A549 (cell line): ENCODE results near the gene HMGXB3. TPM values are rescaled to one million over a fixed set of nuclear protein-coding genes. Genes with fewer than 3 reads are reported as not detected.

Experiments
- ATAC-seq, 2 experiments: fragments of 200-7000 bp in 1 of 2; fragments of >200 bp in 1 of 2; cut with Nextera tagmentation in 1 of 2; cut with Tn5 transposase in 1 of 2; 3 replicates each; pipeline versions ENCODE4 v1.8.0 to v1.9.1; 2018 to 2020; ENCODE audit warnings: mild to moderate bottlenecking in 1 of 2, moderate library complexity in 1 of 2
- CTCF ChIA-PET: fragments of 300-600 bp; sonication (Branson Sonifier 250); formaldehyde crosslinking; extraction: SDS; loops from one replicate; lab custom pipeline; 2021; ENCODE audit warnings: antibody characterized with exemption, inconsistent platforms; lab: Yijun Ruan, JAX
- POLR2A ChIA-PET: fragments of 350-600 bp; formaldehyde crosslinking; extraction: SDS; loops from one replicate; lab custom pipeline; 2021; ENCODE audit warnings: antibody characterized with exemption, inconsistent platforms; lab: Yijun Ruan, JAX
- DNase-seq, 2 experiments: peaks; one replicate each; pipeline versions ENCODE4 v3.0.0 to v3.0.0-alpha.2; 2011 to 2016; ENCODE audit warnings: low read depth in 1 of 2, low spot score in 1 of 2
- FAIRE-seq: peaks from 2 replicates; lab custom pipeline; 2011; peaks lifted over from hg19 to GRCh38; lab: Jason Lieb, UNC
- H3K27ac ChIP-seq, 2 experiments: fragments of >200 bp; sonication (Bioruptor Twin); formaldehyde crosslinking; 3 replicates each; pipeline ENCODE4 v1.5.1; 2016 to 2017
- H3K4me1 ChIP-seq: fragments of >200 bp; sonication (Bioruptor Twin); formaldehyde crosslinking; 3 replicates; pipeline ENCODE4 v1.6.1; 2016
- H3K4me2 ChIP-seq: fragments of >200 bp; sonication (Bioruptor Twin); formaldehyde crosslinking; 3 replicates; pipeline ENCODE4 v1.6.1; 2016
- H3K4me3 ChIP-seq: fragments of >200 bp; sonication (Bioruptor Twin); formaldehyde crosslinking; 3 replicates; pipeline ENCODE4 v1.5.1; 2016
- H3K9me3 ChIP-seq: fragments of >200 bp; sonication (Bioruptor Twin); formaldehyde crosslinking; 3 replicates; pipeline ENCODE4 v1.6.1; 2016
- CBX2 ChIP-seq: fragments of 200-600 bp; sonication (generic); IDR thresholded peaks from 2 replicates; pipeline ENCODE4 v1.6.1; 2016; ENCODE audit warnings: low read depth, mild to moderate bottlenecking, borderline replicate concordance
- CBX8 ChIP-seq: fragments of 200-600 bp; sonication (generic); IDR thresholded peaks from 2 replicates; pipeline ENCODE4 v1.6.1; 2016
- CEBPB ChIP-seq, 2 experiments: fragments of >200 bp in 1 of 2; sonication (Bioruptor Twin) in 1 of 2; formaldehyde crosslinking in 1 of 2; IDR thresholded peaks; 2 replicates each; pipeline ENCODE4 v1.6.1; 2012 to 2016
- ESRRA ChIP-seq: fragments of 150-350 bp; IDR thresholded peaks from 2 replicates; pipeline ENCODE4 v1.6.1; 2014; ENCODE audit warnings: mild to moderate bottlenecking, low read length, borderline replicate concordance
- FOSB ChIP-seq: fragments of 250-450 bp; sonication (Bioruptor Pico); IDR thresholded peaks from 2 replicates; pipeline ENCODE4 v1.5.0; 2020; ENCODE audit warnings: mild to moderate bottlenecking, moderate library complexity
- HEYL ChIP-seq: fragments of 250-450 bp; sonication (Bioruptor Pico); IDR thresholded peaks from 2 replicates; pipeline ENCODE4 v1.8.0; 2021; ENCODE audit warnings: mild to moderate bottlenecking, moderate library complexity
- HOXB5 ChIP-seq: fragments of 250-450 bp; sonication (Bioruptor Pico); IDR thresholded peaks from 2 replicates; pipeline ENCODE4 v1.5.0; 2020; ENCODE audit warnings: mild to moderate bottlenecking, moderate library complexity
- JUNB ChIP-seq: fragments of >200 bp; sonication (Bioruptor Twin); formaldehyde crosslinking; IDR thresholded peaks from 2 replicates; pipeline ENCODE4 v1.6.1; 2016
- KDM5A ChIP-seq: fragments of 200-600 bp; sonication (generic); IDR thresholded peaks from 2 replicates; pipeline ENCODE4 v1.6.1; 2016; ENCODE audit warnings: antibody characterized with exemption, mild to moderate bottlenecking
- NR3C1 ChIP-seq: fragments of >200 bp; sonication (Bioruptor Twin); formaldehyde crosslinking; IDR thresholded peaks from 3 replicates; pipeline ENCODE4 v1.6.1; 2017
- PHF8 ChIP-seq: fragments of 200-600 bp; sonication (generic); IDR thresholded peaks from 2 replicates; pipeline ENCODE4 v1.6.1; 2016; ENCODE audit warnings: low read depth, mild to moderate bottlenecking, antibody characterized with exemption, moderate library complexity, borderline replicate concordance
- RARB ChIP-seq: fragments of 250-450 bp; sonication (Bioruptor Pico); IDR thresholded peaks from 2 replicates; pipeline ENCODE4 v1.8.0; 2021; ENCODE audit warnings: mild to moderate bottlenecking, moderate library complexity
- RFX5 ChIP-seq: fragments of 450-650 bp; IDR thresholded peaks from 2 replicates; pipeline ENCODE4 v1.7.1; 2014; ENCODE audit warnings: antibody characterized with exemption, mild to moderate bottlenecking, moderate library complexity
- RNF2 ChIP-seq: fragments of 200-600 bp; sonication (generic); IDR thresholded peaks from 2 replicates; pipeline ENCODE4 v1.6.1; 2016; ENCODE audit warnings: low read depth, mild to moderate bottlenecking, antibody characterized with exemption, moderate library complexity, borderline replicate concordance
- TFCP2L1 ChIP-seq: fragments of 250-450 bp; sonication (Bioruptor Pico); IDR thresholded peaks from 2 replicates; pipeline ENCODE4 v1.5.0; 2021; ENCODE audit warnings: mild to moderate bottlenecking
- TP53 ChIP-seq: fragments of 250-450 bp; sonication (Bioruptor Pico); IDR thresholded peaks from 2 replicates; pipeline ENCODE4 v1.5.0; 2021; ENCODE audit warnings: mild to moderate bottlenecking, moderate library complexity
- ZNF302 ChIP-seq: fragments of 250-450 bp; sonication (Bioruptor Pico); IDR thresholded peaks from 2 replicates; pipeline ENCODE4 v1.9.0; 2021; ENCODE audit warnings: inconsistent platforms, mild to moderate bottlenecking, moderate library complexity
- WGBS: methylation state at CpG from one replicate; pipeline ENCODE4 v1.1.6; 2017; ENCODE audit errors: missing lambda C conversion rate; 5-methylcytosine and 5-hydroxymethylcytosine counted together
- polyA plus RNA-seq, 4 experiments: library from polyadenylated mRNA; depleted of rRNA in 3 of 4; stranded (reverse); fragments of >200 nt; fragmentation: RNase III in 1 of 4; extraction: RNeasy Plus Mini Kit Qiagen cat#74134 plus additional on column Dnase treatment in 1 of 4; gene quantifications; 2 replicates in 3 of 4; 3 replicates in 1 of 4; pipeline ENCODE4 v1.2.3, GENCODE V29; 2011 to 2017
- TF ChIP-seq, protein P1 (sequence below): IDR thresholded peaks from 2 replicates; pipeline ENCODE4 v1.6.1; 2012
- TF ChIP-seq, protein P2 (sequence below): fragments of 450-650 bp; IDR thresholded peaks from 2 replicates; pipeline ENCODE4 v1.6.1; 2014; ENCODE audit warnings: antibody characterized with exemption
- TF ChIP-seq, protein P3 (sequence below): fragments of >200 bp; sonication (Bioruptor Twin); formaldehyde crosslinking; IDR thresholded peaks from 3 replicates; pipeline ENCODE4 v1.6.1; 2016
- TF ChIP-seq, protein P4 (sequence below): fragments of 150-350 bp; IDR thresholded peaks from 2 replicates; pipeline ENCODE4 v1.6.1; 2014; ENCODE audit warnings: low read depth, mild to moderate bottlenecking, low read length
- TF ChIP-seq, protein P5 (sequence below): fragments of >200 bp; sonication (Bioruptor Twin); formaldehyde crosslinking; IDR thresholded peaks from 2 replicates; pipeline ENCODE4 v1.6.1; 2016

HMGXB3 gene
- polyA plus RNA-seq, 2 of the 4 experiments (the other 2 are of a cell fraction) = 20.5 to 34.1 TPM

DNA sequence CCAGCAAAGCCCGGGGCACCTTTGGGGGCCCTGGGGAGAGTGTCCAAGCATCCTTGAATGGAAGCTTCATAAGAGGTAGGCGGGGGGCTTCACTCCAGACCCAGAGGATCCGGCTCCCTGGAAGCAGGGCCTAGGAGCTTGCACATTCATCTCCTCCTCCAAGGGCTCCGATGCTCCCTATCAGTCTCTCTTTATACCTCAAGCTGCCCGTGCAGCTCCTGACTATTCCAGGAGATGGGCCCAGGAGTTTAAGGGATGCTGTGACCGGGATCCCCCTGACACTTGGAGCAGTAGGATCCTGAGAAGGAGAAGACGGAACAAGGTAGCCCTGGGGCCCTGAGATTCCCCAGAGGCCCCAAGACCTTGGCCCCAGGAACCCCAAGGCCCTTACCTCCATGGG is 59.9 kb downstream of the HMGXB3 start:
- Histone ChIP-seq H3K4me1 (0 out of 3 replicates have a peak, but pooled peaks cover 2% of the 10 kb centered on the region), H3K4me3 (no peak overlapping the region), H3K9me3 (no peaks in the 10 kb centered on the region)
- no peak for FAIRE-seq
- POLR2A ChIA-PET = interaction anchor here (0.8 kb wide), 1 partner anchor 24 kb away, joined by 4 read pairs; no protein-coding TSS in a partner anchor
- ATAC-seq = no peak
- DNase-seq = no peak
- TF ChIP-seq, protein P1, sequence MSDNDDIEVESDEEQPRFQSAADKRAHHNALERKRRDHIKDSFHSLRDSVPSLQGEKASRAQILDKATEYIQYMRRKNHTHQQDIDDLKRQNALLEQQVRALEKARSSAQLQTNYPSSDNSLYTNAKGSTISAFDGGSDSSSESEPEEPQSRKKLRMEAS = no peak
- TF ChIP-seq CEBPB (IDR thresholded peaks at IDR 0.05) (no peak), TFCP2L1 (CRISPR knock-in tag) (no peak), NR3C1 (no peak), ESRRA (no peak), FOSB (no peak), HEYL (CRISPR knock-in tag) (no peak), CBX8 (no peak), TP53 (CRISPR knock-in tag) (no peak), KDM5A (no peak), PHF8 (no peak), HOXB5 (CRISPR knock-in tag) (no peak), CBX2 (no peak), RFX5 (no peak)
- TF ChIP-seq, protein P2, sequence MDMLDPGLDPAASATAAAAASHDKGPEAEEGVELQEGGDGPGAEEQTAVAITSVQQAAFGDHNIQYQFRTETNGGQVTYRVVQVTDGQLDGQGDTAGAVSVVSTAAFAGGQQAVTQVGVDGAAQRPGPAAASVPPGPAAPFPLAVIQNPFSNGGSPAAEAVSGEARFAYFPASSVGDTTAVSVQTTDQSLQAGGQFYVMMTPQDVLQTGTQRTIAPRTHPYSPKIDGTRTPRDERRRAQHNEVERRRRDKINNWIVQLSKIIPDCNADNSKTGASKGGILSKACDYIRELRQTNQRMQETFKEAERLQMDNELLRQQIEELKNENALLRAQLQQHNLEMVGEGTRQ = no peak
- TF ChIP-seq, protein P3, sequence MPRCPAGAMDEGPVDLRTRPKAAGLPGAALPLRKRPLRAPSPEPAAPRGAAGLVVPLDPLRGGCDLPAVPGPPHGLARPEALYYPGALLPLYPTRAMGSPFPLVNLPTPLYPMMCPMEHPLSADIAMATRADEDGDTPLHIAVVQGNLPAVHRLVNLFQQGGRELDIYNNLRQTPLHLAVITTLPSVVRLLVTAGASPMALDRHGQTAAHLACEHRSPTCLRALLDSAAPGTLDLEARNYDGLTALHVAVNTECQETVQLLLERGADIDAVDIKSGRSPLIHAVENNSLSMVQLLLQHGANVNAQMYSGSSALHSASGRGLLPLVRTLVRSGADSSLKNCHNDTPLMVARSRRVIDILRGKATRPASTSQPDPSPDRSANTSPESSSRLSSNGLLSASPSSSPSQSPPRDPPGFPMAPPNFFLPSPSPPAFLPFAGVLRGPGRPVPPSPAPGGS = no peak
- TF ChIP-seq, protein P4, sequence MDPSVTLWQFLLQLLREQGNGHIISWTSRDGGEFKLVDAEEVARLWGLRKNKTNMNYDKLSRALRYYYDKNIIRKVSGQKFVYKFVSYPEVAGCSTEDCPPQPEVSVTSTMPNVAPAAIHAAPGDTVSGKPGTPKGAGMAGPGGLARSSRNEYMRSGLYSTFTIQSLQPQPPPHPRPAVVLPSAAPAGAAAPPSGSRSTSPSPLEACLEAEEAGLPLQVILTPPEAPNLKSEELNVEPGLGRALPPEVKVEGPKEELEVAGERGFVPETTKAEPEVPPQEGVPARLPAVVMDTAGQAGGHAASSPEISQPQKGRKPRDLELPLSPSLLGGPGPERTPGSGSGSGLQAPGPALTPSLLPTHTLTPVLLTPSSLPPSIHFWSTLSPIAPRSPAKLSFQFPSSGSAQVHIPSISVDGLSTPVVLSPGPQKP = no peak
- TF ChIP-seq, all 56 proteins: peak for 0
- no peak overlapping the region for H3K27ac ChIP-seq
- CTCF ChIA-PET = interaction anchor here (0.9 to 2.0 kb wide), 2 partner anchors 61 to 70 kb away, joined by 4 to 7 read pairs; no protein-coding TSS in a partner anchor
- no peak overlapping the region for H3K4me2 ChIP-seq
- 65% methylated on average over 7 of the region's 7 CpGs for WGBS

DNA sequence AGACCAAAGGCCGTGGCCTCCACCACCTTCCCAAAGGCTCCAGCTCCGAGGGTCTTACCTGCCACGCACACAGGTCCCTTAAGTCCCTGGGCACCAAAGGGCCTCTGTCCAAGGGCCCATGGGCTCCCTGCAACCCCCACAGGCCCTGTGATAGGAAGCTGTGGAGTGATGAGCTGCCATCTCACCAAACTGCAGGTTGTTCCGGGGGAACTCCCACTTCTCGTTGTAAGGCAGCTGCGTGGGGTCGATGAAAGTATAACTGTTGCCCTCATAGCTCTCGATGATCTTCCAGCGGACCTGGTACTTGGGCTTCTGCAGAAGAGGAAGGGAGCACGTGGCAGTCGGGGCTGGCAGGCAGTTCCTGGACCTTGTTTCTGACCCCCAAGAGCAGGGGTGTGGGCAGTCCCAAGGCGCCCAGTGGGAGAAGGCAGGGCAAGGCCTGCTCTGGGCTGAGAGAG is 61.0 kb downstream of the HMGXB3 start:
- Histone ChIP-seq H3K27ac (no peak overlapping the region), H3K4me2 (no peak overlapping the region), H3K4me1 (0 out of 3 replicates have a peak, but pooled peaks cover 4% of the 10 kb centered on the region), H3K4me3 (no peak overlapping the region), H3K9me3 (no peaks in the 10 kb centered on the region)
- no peak for DNase-seq
- TF ChIP-seq TFCP2L1 (CRISPR knock-in tag) (no peak), JUNB (no peak), RNF2 (no peak), ZNF302 (CRISPR knock-in tag) (no peak), PHF8 (no peak), RARB (CRISPR knock-in tag) (no peak), TP53 (CRISPR knock-in tag) (no peak)
- TF ChIP-seq, protein P1 = no peak
- TF ChIP-seq, protein P5, sequence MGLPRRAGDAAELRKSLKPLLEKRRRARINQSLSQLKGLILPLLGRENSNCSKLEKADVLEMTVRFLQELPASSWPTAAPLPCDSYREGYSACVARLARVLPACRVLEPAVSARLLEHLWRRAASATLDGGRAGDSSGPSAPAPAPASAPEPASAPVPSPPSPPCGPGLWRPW = no peak
- no peak for FAIRE-seq
- CTCF ChIA-PET = interaction anchor here (0.6 to 0.9 kb wide), 2 partner anchors 40 to 157 kb away, joined by 3 read pairs; no protein-coding TSS in a partner anchor
- ATAC-seq = no peak
- POLR2A ChIA-PET = no interaction called here
- 89% methylated on average over 10 of the region's 12 CpGs for WGBS
